ENCODE data around the gene TLN1.

- no peak for TF ChIP-seq CTCF (IDR thresholded peaks at IDR 0.05; ENCODE audit: low read length)
- no peak for TF ChIP-seq EZH2 (IDR thresholded peaks at IDR 0.05; ENCODE audit: borderline replicate concordance, low read length)
Observed at GRCh38 chr9:35741740-35742139, 9.7 kb upstream of the TLN1 start.

Data from OCI-LY1 (cell line).